ENCODE results near the gene NUDT13.
"Not testable (repeated sequence)": the region's sequence is repeated elsewhere in the genome, so short reads cannot be mapped to it uniquely, and the experiment has no call there.

The NUDT13 gene

GRCh38 chr10:73106301-73106700 is 4.0 kb upstream of the NUDT13 start:
- DNase-seq = no peak

- DNase-seq = not testable (repeated sequence)
Observed at GRCh38 chr10:73109248-73109652, 1.0 kb upstream of the NUDT13 start.

GRCh38 chr10:73112032-73112431 is 1.8 kb downstream of the NUDT13 start:
- not testable (repeated sequence) for DNase-seq

- DNase-seq = no peak
Observed at GRCh38 chr10:73113551-73113950, 3.3 kb downstream of the NUDT13 start.

GRCh38 chr10:73116017-73116416 is 5.8 kb downstream of the NUDT13 start:
- DNase-seq = no peak

- no peak for DNase-seq
Observed at GRCh38 chr10:73117976-73118743, 7.9 kb downstream of the NUDT13 start.

GRCh38 chr10:73119457-73119856 is 9.2 kb downstream of the NUDT13 start:
- DNase-seq = no peak

- DNase-seq = no peak
Observed at GRCh38 chr10:73119952-73120351, 9.7 kb downstream of the NUDT13 start.

GRCh38 chr10:73126343-73126742 is 16.1 kb downstream of the NUDT13 start:
- no peak for DNase-seq

GRCh38 chr10:73131301-73131700 is 21.0 kb downstream of the NUDT13 start:
- DNase-seq = no peak

GRCh38 chr10:73131913-73132686 is 21.8 kb downstream of the NUDT13 start:
- DNase-seq = no peak

GRCh38 chr10:73134727-73135126 is 24.5 kb downstream of the NUDT13 start:
- no peak for DNase-seq

GRCh38 chr10:73136627-73137026 is 26.4 kb downstream of the NUDT13 start:
- no peak for DNase-seq

GRCh38 chr10:73139251-73139650 is 29.0 kb downstream of the NUDT13 start:
- DNase-seq = no peak

- no peak for DNase-seq
Observed at GRCh38 chr10:73141603-73142002, 31.3 kb downstream of the NUDT13 start.

- DNase-seq = not testable (repeated sequence)
Observed at GRCh38 chr10:73150633-73151413, 40.6 kb downstream of the NUDT13 start.

- DNase-seq = no peak
Observed at GRCh38 chr10:73152009-73152408, 41.8 kb downstream of the NUDT13 start.

GRCh38 chr10:73156054-73156453 is 45.8 kb downstream of the NUDT13 start:
- no peak for DNase-seq

GRCh38 chr10:73159038-73159648 is 48.9 kb downstream of the NUDT13 start:
- DNase-seq = peak; percentile 27 to 61

- DNase-seq = no peak
Observed at GRCh38 chr10:73161079-73161478, 50.8 kb downstream of the NUDT13 start.

- no peak for DNase-seq
Observed at GRCh38 chr10:73161662-73162061, 51.4 kb downstream of the NUDT13 start.

- no peak for DNase-seq
Observed at GRCh38 chr10:73163096-73163495, 52.8 kb downstream of the NUDT13 start.

GRCh38 chr10:73166972-73167371 is 56.7 kb downstream of the NUDT13 start:
- DNase-seq = no peak
